GM18505 (cell line): ENCODE measurements around the gene C10orf95.

ENCODE experiments used
- ATAC-seq: cut with Tn5 transposase; IDR thresholded peaks from one replicate; pipeline ENCODE4 v1.9.1; 2021; ENCODE audit not compliant: unreplicated experiment
- POLR2A ChIP-seq: IDR thresholded peaks from 4 replicates; pipeline ENCODE4 v1.6.1; 2011; ENCODE audit warnings: borderline replicate concordance; ENCODE audit not compliant: insufficient read depth, insufficient read length; ENCODE audit errors: extremely low read depth

Gene C10orf95

DNA sequence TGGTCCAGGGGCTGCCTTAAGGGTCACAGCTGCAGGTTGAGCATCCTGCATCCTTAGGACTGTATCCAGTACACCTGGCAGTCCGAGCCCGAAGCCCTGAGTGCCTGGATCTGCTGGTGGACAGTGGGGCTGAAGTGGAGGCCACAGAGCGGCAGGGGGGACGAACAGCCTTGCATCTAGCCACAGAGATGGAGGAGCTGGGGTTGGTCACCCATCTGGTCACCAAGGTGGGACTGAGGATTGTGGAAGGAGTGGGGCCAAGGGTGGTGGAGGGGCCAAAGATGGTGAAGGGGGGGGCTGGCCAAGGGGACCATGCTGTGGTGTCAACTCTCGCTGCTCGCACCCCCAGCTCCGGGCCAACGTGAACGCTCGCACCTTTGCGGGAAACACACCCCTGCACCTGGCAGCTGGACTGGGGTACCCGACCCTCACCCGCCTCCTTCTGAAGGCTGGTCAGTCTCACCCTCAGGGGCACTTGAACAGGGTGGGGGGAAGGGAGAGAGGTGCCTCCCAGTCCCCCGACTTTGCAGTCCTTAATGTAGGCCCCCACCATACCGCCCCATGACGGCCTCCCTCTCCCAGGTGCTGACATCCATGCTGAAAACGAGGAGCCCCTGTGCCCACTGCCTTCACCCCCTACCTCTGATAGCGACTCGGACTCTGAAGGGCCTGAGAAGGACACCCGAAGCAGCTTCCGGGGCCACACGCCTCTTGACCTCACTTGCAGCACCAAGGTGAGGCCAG is 50.6 kb downstream of the C10orf95 start:
- no peak for TF ChIP-seq POLR2A
- ATAC-seq, result no peak

- ATAC-seq, result no peak
- no peak for TF ChIP-seq POLR2A
Observed at GRCh38 chr10:102400076-102400475, 51.3 kb downstream of the C10orf95 start.
